HFF-Myc (cell line): ENCODE results near the gene CUEDC1.

Source experiments
- DNase-seq: peaks from one replicate; pipeline ENCODE4 v3.0.0-alpha.2; 2011; ENCODE audit warnings: low read depth; ENCODE audit errors: extremely low read depth
- H3K4me3 ChIP-seq: replicated peaks from 2 replicates; pipeline ENCODE4 v1.5.1; 2011; ENCODE audit warnings: low read depth, mild to moderate bottlenecking, control low read depth, low read length
- CTCF ChIP-seq: IDR thresholded peaks from 2 replicates; pipeline ENCODE4 v1.5.1; 2012; ENCODE audit warnings: mild to moderate bottlenecking, low read depth, low read length, control low read depth; ENCODE audit errors: missing control alignments

CUEDC1 gene

GRCh38 chr17:57838857-57839570 is 116.2 kb downstream of the CUEDC1 start:
- DNase-seq, result no peak
- no peak overlapping the region for H3K4me3 ChIP-seq
- TF ChIP-seq CTCF, result no peak

GRCh38 chr17:57838453-57838852 is 116.8 kb downstream of the CUEDC1 start:
- no peak overlapping the region for H3K4me3 ChIP-seq
- TF ChIP-seq CTCF, result no peak
- DNase-seq, result no peak

GRCh38 chr17:57835333-57835900 is 119.8 kb downstream of the CUEDC1 start:
- no peak for DNase-seq
- TF ChIP-seq CTCF, result no peak
- H3K4me3 ChIP-seq, result no peak overlapping the region

- H3K4me3 ChIP-seq, result no peak overlapping the region
- no peak for TF ChIP-seq CTCF
- no peak for DNase-seq
These were observed 121.0 kb downstream of the CUEDC1 start for GRCh38 chr17:57834146-57834741.

GRCh38 chr17:57833179-57833939 is 121.9 kb downstream of the CUEDC1 start:
- H3K4me3 ChIP-seq, result no peak overlapping the region
- TF ChIP-seq CTCF, result peak; percentile 93
- peak; percentile 47 for DNase-seq

GRCh38 chr17:57832314-57833178 is 122.7 kb downstream of the CUEDC1 start:
- no peak for TF ChIP-seq CTCF
- no peak for DNase-seq
- H3K4me3 ChIP-seq, result no peak overlapping the region
